Measurements from ENCODE around the gene MCC.

Gene MCC

DNA sequence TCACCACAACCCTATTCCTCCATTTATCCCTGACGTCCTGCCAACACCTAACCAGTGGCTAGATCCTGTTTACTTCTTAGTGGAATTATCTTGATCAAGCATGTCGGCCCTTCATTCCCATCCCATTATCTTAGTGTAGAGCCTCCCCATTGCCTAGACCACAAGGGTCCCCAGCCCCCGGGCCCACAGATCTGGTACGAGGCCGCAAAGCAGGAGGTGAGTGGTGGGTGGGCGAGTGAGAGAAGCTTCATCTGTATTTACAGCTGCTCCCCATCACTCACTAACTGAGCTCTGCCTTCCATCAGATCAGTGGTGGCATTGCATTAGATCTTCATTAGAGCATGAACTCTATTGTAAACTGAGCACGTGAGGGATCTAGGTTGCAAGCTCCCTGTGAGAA is 236.2 kb downstream of the MCC start:
- Histone ChIP-seq H3K9me3 (ENCODE audit: insufficient read depth, low read length) (no peaks in the 10 kb centered on the region), H3K4me3 (ENCODE audit: insufficient read length, low read depth) (no peak overlapping the region), H3K36me3 (ENCODE audit: insufficient read depth, insufficient read length, low read length) (no peaks in the 10 kb centered on the region), H3K4me1 (ENCODE audit: insufficient read depth, insufficient read length) (no peaks in the 10 kb centered on the region), H3K9ac (ENCODE audit: insufficient read length, low read depth) (no peak overlapping the region), H3K27me3 (ENCODE audit: insufficient read depth, insufficient read length) (no peaks in the 10 kb centered on the region)
- no peak for DNase-seq (ENCODE audit: low read depth, low spot score)
- TF ChIP-seq SUZ12 (IDR thresholded peaks at IDR 0.05; ENCODE audit: extremely low read depth, insufficient read depth, insufficient read length) (no peak), YY1 (IDR thresholded peaks at IDR 0.05; ENCODE audit: insufficient read depth, insufficient read length) (no peak), ZNF274 (IDR thresholded peaks at IDR 0.05; ENCODE audit: low read depth, low read length) (no peak)

DNA sequence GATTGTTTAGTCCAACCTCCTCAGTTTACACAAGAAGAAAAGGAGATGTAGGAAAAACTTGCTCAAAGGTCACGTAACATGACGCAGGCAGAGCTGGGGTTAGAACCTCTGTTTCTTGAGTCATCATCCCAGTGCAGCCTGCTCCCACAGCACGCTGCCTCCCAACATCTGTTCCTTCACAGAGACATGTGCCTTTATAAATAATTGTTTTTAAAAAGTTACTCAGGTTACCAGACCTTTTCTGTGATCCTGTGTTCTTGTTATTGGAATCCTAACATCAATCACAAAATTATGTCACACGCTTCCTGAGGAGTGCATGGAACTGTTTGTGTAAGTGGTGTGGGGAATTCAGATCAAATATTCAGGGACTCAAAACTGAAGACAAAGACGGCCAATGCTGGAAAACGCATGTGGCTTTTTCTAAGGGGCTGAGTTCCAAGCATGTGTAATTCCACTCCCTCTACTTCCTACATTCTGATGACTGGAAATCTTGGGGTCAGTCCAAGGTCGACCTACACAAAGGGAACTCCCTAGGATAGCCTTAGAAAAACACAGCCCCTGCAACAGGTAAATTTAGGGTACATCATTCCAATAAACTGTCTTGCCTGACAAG is 237.8 kb downstream of the MCC start:
- DNase-seq (ENCODE audit: low read depth, low spot score), result no peak
- no peaks in the 10 kb centered on the region for H3K36me3 ChIP-seq (ENCODE audit: insufficient read depth, insufficient read length, low read length)
- no peak for TF ChIP-seq ZNF274 (IDR thresholded peaks at IDR 0.05; ENCODE audit: low read depth, low read length)
- no peak for TF ChIP-seq YY1 (IDR thresholded peaks at IDR 0.05; ENCODE audit: insufficient read depth, insufficient read length)
- TF ChIP-seq SUZ12 (IDR thresholded peaks at IDR 0.05; ENCODE audit: extremely low read depth, insufficient read depth, insufficient read length), result no peak
- no peaks in the 10 kb centered on the region; the same call in 1 of the 2 replicates for H3K9me3 ChIP-seq (ENCODE audit: insufficient read depth, low read length)
- no peaks in the 10 kb centered on the region for H3K27me3 ChIP-seq (ENCODE audit: insufficient read depth, insufficient read length)
- H3K4me3 ChIP-seq (ENCODE audit: insufficient read length, low read depth), result no peak overlapping the region
- no peaks in the 10 kb centered on the region for H3K4me1 ChIP-seq (ENCODE audit: insufficient read depth, insufficient read length)
- no peak overlapping the region for H3K9ac ChIP-seq (ENCODE audit: insufficient read length, low read depth)

DNA sequence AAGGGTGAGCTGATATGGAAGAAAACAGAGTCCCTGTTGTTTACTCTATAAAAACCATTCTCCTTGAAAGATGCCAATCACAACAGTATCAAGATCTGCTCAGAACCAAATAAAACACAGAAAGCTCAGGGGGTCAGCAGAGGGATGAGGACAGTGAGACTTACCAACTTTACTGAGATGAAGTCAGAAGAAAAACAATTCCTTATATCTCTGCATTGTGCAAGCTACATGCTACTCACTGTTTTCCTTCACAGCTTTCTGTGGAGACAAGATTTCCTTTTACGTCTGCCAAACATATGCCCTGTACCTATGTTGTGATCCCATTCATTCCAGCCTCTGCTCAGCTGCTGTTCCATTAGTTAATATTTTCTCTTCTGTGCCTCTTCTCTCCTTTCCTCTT is 239.0 kb downstream of the MCC start:
- DNase-seq (ENCODE audit: low read depth, low spot score), result no peak
- Histone ChIP-seq H3K36me3 (ENCODE audit: insufficient read depth, insufficient read length, low read length) (no peaks in the 10 kb centered on the region), H3K4me1 (ENCODE audit: insufficient read depth, insufficient read length) (no peaks in the 10 kb centered on the region), H3K27me3 (ENCODE audit: insufficient read depth, insufficient read length) (no peaks in the 10 kb centered on the region), H3K9me3 (ENCODE audit: insufficient read depth, low read length) (no peaks in the 10 kb centered on the region; the same call in 1 of the 2 replicates), H3K4me3 (ENCODE audit: insufficient read length, low read depth) (no peak overlapping the region), H3K9ac (ENCODE audit: insufficient read length, low read depth) (no peak overlapping the region)
- TF ChIP-seq YY1 (IDR thresholded peaks at IDR 0.05; ENCODE audit: insufficient read depth, insufficient read length), result no peak

DNA sequence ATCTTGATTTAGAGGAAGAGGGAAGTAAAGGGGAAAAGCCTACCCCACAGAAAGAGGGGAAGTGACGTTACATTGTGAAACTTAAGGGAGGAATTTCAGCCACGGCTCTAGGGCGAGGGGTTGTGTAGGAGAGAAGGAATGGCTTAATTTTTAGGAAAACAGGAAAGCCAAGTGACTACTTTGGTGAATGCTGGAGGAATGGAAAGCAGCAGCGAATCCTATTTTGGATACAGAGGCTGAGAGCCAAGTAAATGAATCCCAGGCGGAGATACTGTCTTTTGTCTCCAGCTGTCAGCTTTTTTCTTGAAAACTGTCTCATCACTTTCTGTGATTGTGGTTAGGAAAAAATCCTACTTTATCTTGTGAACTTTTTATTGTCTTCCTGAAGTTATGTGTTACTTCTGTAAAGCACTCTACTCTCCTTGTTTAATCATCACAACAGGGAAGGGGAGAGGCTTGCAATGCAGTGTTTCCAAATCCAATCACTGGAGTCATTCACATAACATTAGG is 241.8 kb downstream of the MCC start:
- Histone ChIP-seq H3K4me3 (ENCODE audit: insufficient read length, low read depth) (no peak overlapping the region), H3K9me3 (ENCODE audit: insufficient read depth, low read length) (no peaks in the 10 kb centered on the region; the same call in 1 of the 2 replicates), H3K4me1 (ENCODE audit: insufficient read depth, insufficient read length) (no peaks in the 10 kb centered on the region), H3K9ac (ENCODE audit: insufficient read length, low read depth) (no peak overlapping the region), H3K36me3 (ENCODE audit: insufficient read depth, insufficient read length, low read length) (no peaks in the 10 kb centered on the region), H3K27me3 (ENCODE audit: insufficient read depth, insufficient read length) (no peaks in the 10 kb centered on the region)
- TF ChIP-seq YY1 (IDR thresholded peaks at IDR 0.05; ENCODE audit: insufficient read depth, insufficient read length) (no peak), SUZ12 (IDR thresholded peaks at IDR 0.05; ENCODE audit: extremely low read depth, insufficient read depth, insufficient read length) (no peak), ZNF274 (IDR thresholded peaks at IDR 0.05; ENCODE audit: low read depth, low read length) (no peak)
- DNase-seq (ENCODE audit: low read depth, low spot score), result no peak

DNA sequence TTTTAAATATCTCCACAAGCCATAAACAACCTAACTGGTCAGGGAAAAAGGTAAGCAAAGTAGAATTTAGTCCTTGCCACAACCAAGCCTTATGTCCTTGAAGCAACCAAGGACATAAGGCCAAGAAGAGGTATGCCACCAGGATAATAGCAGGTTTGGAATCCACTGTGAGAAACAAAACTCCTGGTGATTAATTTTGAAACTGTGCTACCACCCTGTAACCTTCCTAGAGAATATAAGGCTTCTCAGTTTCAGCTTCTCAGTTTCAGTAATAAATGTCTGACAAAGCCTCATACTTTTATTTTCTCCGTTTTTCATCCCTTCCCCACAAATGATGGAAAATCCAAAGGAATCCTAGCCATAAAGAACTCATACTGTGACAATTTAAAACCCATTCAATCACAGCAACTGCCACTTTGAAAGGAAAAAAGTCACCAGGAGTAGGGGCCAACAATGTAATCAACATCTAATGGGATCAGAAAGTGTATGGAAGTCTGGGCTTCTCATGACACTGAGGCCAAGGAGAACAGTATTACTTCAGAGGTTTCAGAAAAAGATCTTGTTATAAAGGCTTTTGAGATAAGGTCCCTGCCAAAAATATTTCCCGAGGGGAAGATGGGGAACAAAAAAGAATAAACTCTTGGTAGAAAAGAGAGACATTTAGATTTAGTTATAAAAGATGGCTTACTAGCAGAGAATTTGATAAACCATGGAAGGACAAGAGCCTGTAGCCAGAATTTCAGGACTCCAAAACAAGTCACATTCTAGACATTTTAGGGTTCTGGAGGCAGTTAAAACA is 242.6 kb downstream of the MCC start:
- DNase-seq (ENCODE audit: low read depth, low spot score), result no peak

DNA sequence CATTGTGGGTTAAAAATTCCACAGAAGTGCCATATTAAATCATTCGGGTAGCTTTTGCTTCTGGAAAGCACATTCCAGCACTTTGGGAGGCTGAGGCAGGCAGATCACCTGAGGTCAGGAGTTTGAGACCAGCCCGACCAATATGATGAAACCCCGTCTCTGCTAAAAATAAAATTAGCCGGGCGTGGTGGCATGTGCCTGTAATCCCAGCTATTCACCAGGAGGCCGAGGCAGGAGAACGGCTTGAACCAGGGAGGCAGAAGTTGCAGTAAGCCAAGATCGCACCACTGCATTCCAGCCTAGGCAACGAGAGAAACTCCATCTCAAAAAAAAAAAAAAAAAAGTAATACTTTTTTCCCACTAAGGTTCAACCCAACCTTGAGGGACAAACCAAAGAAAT is 243.3 kb downstream of the MCC start:
- Histone ChIP-seq H3K27me3 (ENCODE audit: insufficient read depth, insufficient read length) (no peaks in the 10 kb centered on the region), H3K36me3 (ENCODE audit: insufficient read depth, insufficient read length, low read length) (no peaks in the 10 kb centered on the region), H3K4me3 (ENCODE audit: insufficient read length, low read depth) (no peak overlapping the region), H3K4me1 (ENCODE audit: insufficient read depth, insufficient read length) (no peaks in the 10 kb centered on the region), H3K9ac (ENCODE audit: insufficient read length, low read depth) (no peak overlapping the region), H3K9me3 (ENCODE audit: insufficient read depth, low read length) (no peaks in the 10 kb centered on the region; the same call in 1 of the 2 replicates)
- no peak for DNase-seq (ENCODE audit: low read depth, low spot score)
- TF ChIP-seq YY1 (IDR thresholded peaks at IDR 0.05; ENCODE audit: insufficient read depth, insufficient read length) (no peak), SUZ12 (IDR thresholded peaks at IDR 0.05; ENCODE audit: extremely low read depth, insufficient read depth, insufficient read length) (no peak), ZNF274 (IDR thresholded peaks at IDR 0.05; ENCODE audit: low read depth, low read length) (no peak)

More for the DNA sequence above, 242.6 kb downstream of the MCC start:
- no peaks in the 10 kb centered on the region for H3K4me1 ChIP-seq (ENCODE audit: insufficient read depth, insufficient read length)
- no peak overlapping the region for H3K4me3 ChIP-seq (ENCODE audit: insufficient read length, low read depth)
- TF ChIP-seq ZNF274 (IDR thresholded peaks at IDR 0.05; ENCODE audit: low read depth, low read length) (no peak), YY1 (IDR thresholded peaks at IDR 0.05; ENCODE audit: insufficient read depth, insufficient read length) (no peak), SUZ12 (IDR thresholded peaks at IDR 0.05; ENCODE audit: extremely low read depth, insufficient read depth, insufficient read length) (no peak)
- H3K9me3 ChIP-seq (ENCODE audit: insufficient read depth, low read length), result no peaks in the 10 kb centered on the region; the same call in 1 of the 2 replicates
- no peaks in the 10 kb centered on the region for H3K27me3 ChIP-seq (ENCODE audit: insufficient read depth, insufficient read length)
- H3K36me3 ChIP-seq (ENCODE audit: insufficient read depth, insufficient read length, low read length), result no peaks in the 10 kb centered on the region
- H3K9ac ChIP-seq (ENCODE audit: insufficient read length, low read depth), result no peak overlapping the region

DNA sequence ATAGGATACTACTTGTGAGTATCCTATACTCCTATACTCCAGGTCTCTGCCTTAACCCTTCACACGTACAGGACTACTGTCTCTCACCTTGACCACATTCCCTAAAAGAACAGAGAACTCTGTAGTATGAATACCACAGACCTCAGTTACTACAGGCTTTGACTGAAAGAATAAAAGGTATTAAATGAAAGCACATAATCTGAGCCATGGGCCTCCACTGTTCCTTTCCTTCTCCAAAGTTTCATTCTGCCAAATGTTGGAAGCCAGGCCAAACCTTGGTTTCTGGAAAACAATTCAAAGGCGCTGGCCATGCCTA is 244.9 kb downstream of the MCC start:
- Histone ChIP-seq H3K4me3 (ENCODE audit: insufficient read length, low read depth) (no peak overlapping the region), H3K9me3 (ENCODE audit: insufficient read depth, low read length) (no peaks in the 10 kb centered on the region; the same call in 1 of the 2 replicates)

More for the DNA sequence above, 244.9 kb downstream of the MCC start:
- no peak overlapping the region for H3K9ac ChIP-seq (ENCODE audit: insufficient read length, low read depth)
- no peaks in the 10 kb centered on the region for H3K4me1 ChIP-seq (ENCODE audit: insufficient read depth, insufficient read length)
- no peaks in the 10 kb centered on the region for H3K27me3 ChIP-seq (ENCODE audit: insufficient read depth, insufficient read length)
- TF ChIP-seq ZNF274 (IDR thresholded peaks at IDR 0.05; ENCODE audit: low read depth, low read length) (no peak), YY1 (IDR thresholded peaks at IDR 0.05; ENCODE audit: insufficient read depth, insufficient read length) (no peak), SUZ12 (IDR thresholded peaks at IDR 0.05; ENCODE audit: extremely low read depth, insufficient read depth, insufficient read length) (no peak)
- DNase-seq (ENCODE audit: low read depth, low spot score), result no peak
- no peaks in the 10 kb centered on the region for H3K36me3 ChIP-seq (ENCODE audit: insufficient read depth, insufficient read length, low read length)
